Measurements from ENCODE around the gene COL28A1. TPM values are rescaled to one million over a fixed set of nuclear protein-coding genes. Genes with fewer than 3 reads are reported as not detected.

Gene COL28A1
- total RNA-seq, 1 donor from 2014 or later: not detected

- Mint-ChIP-seq H3K27ac (ENCODE audit: unreplicated experiment) (no peak overlapping the region), H3K9me3 (ENCODE audit: unreplicated experiment) (no peaks in the 10 kb centered on the region), H3K4me1 (ENCODE audit: unreplicated experiment) (peaks cover 10% of the 10 kb centered on the region), H3K36me3 (ENCODE audit: low read depth, unreplicated experiment) (no peaks in the 10 kb centered on the region), H3K4me3 (ENCODE audit: unreplicated experiment) (no peak overlapping the region), H3K27me3 (ENCODE audit: unreplicated experiment) (peaks cover 2% of the 10 kb centered on the region)
- no peak for DNase-seq (ENCODE audit: low spot score)
- TF ChIP-seq, protein P1, sequence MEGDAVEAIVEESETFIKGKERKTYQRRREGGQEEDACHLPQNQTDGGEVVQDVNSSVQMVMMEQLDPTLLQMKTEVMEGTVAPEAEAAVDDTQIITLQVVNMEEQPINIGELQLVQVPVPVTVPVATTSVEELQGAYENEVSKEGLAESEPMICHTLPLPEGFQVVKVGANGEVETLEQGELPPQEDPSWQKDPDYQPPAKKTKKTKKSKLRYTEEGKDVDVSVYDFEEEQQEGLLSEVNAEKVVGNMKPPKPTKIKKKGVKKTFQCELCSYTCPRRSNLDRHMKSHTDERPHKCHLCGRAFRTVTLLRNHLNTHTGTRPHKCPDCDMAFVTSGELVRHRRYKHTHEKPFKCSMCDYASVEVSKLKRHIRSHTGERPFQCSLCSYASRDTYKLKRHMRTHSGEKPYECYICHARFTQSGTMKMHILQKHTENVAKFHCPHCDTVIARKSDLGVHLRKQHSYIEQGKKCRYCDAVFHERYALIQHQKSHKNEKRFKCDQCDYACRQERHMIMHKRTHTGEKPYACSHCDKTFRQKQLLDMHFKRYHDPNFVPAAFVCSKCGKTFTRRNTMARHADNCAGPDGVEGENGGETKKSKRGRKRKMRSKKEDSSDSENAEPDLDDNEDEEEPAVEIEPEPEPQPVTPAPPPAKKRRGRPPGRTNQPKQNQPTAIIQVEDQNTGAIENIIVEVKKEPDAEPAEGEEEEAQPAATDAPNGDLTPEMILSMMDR (IDR thresholded peaks at IDR 0.05; ENCODE audit: unreplicated experiment): no peak
Measured at GRCh38 chr7:7321681-7322080, 214.0 kb downstream of the COL28A1 start.

- no peak overlapping the region for H3K27ac Mint-ChIP-seq (ENCODE audit: unreplicated experiment)
- no peak for DNase-seq (ENCODE audit: low spot score)
- TF ChIP-seq, protein P1 (IDR thresholded peaks at IDR 0.05; ENCODE audit: unreplicated experiment): no peak
- H3K4me3 Mint-ChIP-seq (ENCODE audit: unreplicated experiment): no peak overlapping the region
- H3K9me3 Mint-ChIP-seq (ENCODE audit: unreplicated experiment): no peaks in the 10 kb centered on the region
- H3K27me3 Mint-ChIP-seq (ENCODE audit: unreplicated experiment): peaks cover 4% of the 10 kb centered on the region
- no peaks in the 10 kb centered on the region for H3K36me3 Mint-ChIP-seq (ENCODE audit: low read depth, unreplicated experiment)
- peaks cover 10% of the 10 kb centered on the region for H3K4me1 Mint-ChIP-seq (ENCODE audit: unreplicated experiment)
Measured at GRCh38 chr7:7318601-7319000, 217.1 kb downstream of the COL28A1 start.

DNA sequence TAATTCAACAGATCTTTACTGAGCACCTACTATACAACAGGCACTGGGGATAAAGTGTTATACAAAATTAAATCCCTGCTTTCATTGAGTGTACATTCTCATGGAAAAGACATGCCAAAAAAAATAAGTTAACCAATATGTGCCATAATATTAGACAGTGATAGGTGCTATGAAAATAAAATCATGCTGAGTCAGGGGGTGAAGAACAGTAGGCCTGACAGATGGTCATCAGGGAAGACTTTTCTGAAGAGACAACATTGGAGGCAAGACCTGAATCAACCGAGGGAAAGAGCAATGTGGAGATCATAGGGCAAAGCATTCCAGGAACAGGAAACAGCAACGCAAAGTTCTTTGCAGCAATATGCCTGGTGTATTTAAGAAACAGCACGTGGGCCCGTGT lies 217.8 kb downstream of the COL28A1 start:
- H3K4me1 Mint-ChIP-seq (ENCODE audit: unreplicated experiment): peaks cover 10% of the 10 kb centered on the region
- TF ChIP-seq, protein P1 (IDR thresholded peaks at IDR 0.05; ENCODE audit: unreplicated experiment): no peak
- no peaks in the 10 kb centered on the region for H3K9me3 Mint-ChIP-seq (ENCODE audit: unreplicated experiment)
- H3K36me3 Mint-ChIP-seq (ENCODE audit: low read depth, unreplicated experiment): no peaks in the 10 kb centered on the region
- H3K27me3 Mint-ChIP-seq (ENCODE audit: unreplicated experiment): peaks cover 2% of the 10 kb centered on the region
- H3K4me3 Mint-ChIP-seq (ENCODE audit: unreplicated experiment): no peak overlapping the region
- no peak for DNase-seq (ENCODE audit: low spot score)
- no peak overlapping the region for H3K27ac Mint-ChIP-seq (ENCODE audit: unreplicated experiment)

DNA sequence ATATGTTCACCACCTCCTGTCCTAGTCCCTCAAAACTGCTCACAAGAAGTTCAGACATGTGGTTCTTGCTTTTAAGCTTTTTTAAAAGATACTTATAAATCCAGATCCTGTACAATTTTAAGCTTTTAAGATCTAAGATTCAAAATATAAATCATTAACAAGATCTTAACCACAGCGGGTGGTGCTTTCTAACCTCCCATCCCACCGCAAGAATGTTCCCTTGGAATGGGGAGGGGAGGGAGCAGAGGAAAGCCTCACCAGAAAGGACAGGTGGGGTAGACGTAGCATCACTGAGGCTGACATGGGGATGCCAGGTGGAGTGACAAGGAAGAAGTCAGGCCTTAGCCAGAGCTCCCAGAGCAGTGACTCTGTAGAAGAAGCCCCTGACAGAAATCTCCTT lies 219.8 kb downstream of the COL28A1 start:
- no peak overlapping the region for H3K4me3 Mint-ChIP-seq (ENCODE audit: unreplicated experiment)
- H3K4me1 Mint-ChIP-seq (ENCODE audit: unreplicated experiment): no peaks in the 10 kb centered on the region
- peaks cover 2% of the 10 kb centered on the region for H3K27me3 Mint-ChIP-seq (ENCODE audit: unreplicated experiment)
- TF ChIP-seq, protein P1 (IDR thresholded peaks at IDR 0.05; ENCODE audit: unreplicated experiment): no peak
- no peak overlapping the region for H3K27ac Mint-ChIP-seq (ENCODE audit: unreplicated experiment)
- no peaks in the 10 kb centered on the region for H3K9me3 Mint-ChIP-seq (ENCODE audit: unreplicated experiment)
- no peak for DNase-seq (ENCODE audit: low spot score)
- H3K36me3 Mint-ChIP-seq (ENCODE audit: low read depth, unreplicated experiment): no peaks in the 10 kb centered on the region

GRCh38 chr7:7312323-7312722 lies 223.3 kb downstream of the COL28A1 start:
- TF ChIP-seq, protein P1 (IDR thresholded peaks at IDR 0.05; ENCODE audit: unreplicated experiment): no peak
- H3K27ac Mint-ChIP-seq (ENCODE audit: unreplicated experiment): no peak overlapping the region
- DNase-seq (ENCODE audit: low spot score): no peak
- H3K27me3 Mint-ChIP-seq (ENCODE audit: unreplicated experiment): peaks cover 2% of the 10 kb centered on the region
- no peaks in the 10 kb centered on the region for H3K4me1 Mint-ChIP-seq (ENCODE audit: unreplicated experiment)
- no peak overlapping the region for H3K4me3 Mint-ChIP-seq (ENCODE audit: unreplicated experiment)
- H3K36me3 Mint-ChIP-seq (ENCODE audit: low read depth, unreplicated experiment): no peaks in the 10 kb centered on the region
- H3K9me3 Mint-ChIP-seq (ENCODE audit: unreplicated experiment): no peaks in the 10 kb centered on the region
